Measurements from ENCODE around the gene PIM3. TPM values are rescaled to one million over a fixed set of nuclear protein-coding genes. Genes with fewer than 3 reads are reported as not detected.
A peak's percentile ranks its signal among the peaks of the same experiment; 100 is the strongest.

The PIM3 gene
- total and polyA plus RNA-seq, 2 of the 8 experiments (the other 6 are each of a cell fraction or from before 2014, with no cell fraction given) = 22.6 to 30.0 TPM

DNA sequence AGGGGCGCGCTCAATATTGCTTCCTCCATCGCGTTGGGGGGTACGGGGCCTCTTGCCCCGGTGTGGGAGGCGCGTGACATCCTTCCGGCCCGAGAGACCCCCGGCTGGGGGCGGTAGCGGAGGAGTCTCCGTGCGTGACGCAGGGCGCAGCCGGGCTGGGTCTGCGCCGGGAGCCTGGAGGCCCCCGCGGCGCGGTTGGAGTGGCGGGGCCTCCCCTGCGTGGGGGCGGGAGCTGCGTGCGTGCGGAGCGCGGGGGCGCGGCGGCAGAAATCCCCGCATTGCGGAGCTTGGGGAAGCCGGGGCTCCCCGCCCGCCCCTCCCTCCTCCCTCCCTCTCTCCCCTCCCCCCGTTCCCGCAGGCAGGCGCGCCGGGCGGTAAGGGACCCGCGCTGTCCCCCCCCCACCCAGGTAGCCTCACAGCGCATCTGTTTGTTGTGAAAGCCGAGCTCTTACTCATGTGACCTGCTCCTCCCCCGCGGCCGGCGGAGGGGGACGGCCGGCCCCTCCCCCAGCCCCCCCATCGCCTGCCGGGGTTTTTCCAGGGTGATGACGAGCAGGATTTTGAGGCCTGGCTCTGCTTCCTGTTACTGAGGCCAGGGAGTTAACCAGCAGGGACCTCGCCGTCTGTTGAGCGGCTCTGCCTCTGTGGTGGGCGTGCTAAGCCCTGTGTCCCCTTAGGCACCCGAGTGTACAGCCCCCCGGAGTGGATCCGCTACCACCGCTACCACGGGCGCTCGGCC lies 1.6 kb downstream of the PIM3 start (continued):
- TF ChIP-seq, protein P1, sequence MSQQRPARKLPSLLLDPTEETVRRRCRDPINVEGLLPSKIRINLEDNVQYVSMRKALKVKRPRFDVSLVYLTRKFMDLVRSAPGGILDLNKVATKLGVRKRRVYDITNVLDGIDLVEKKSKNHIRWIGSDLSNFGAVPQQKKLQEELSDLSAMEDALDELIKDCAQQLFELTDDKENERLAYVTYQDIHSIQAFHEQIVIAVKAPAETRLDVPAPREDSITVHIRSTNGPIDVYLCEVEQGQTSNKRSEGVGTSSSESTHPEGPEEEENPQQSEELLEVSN (IDR thresholded peaks at IDR 0.05) = no peak
- TF ChIP-seq JUND (IDR thresholded peaks at IDR 0.05; ENCODE audit: low read length) = no peak
- no peak for TF ChIP-seq RAD21 (IDR thresholded peaks at IDR 0.05 in 1 of 2, conservative IDR thresholded peaks at IDR 0.05 in 1 of 2; ENCODE audit: low read depth in 2 of 2, low read length in 2 of 2)
- no peak for TF ChIP-seq SIX5 (IDR thresholded peaks at IDR 0.05; ENCODE audit: low read depth, low read length)
- no peak for TF ChIP-seq TBP (IDR thresholded peaks at IDR 0.05; ENCODE audit: low read depth, low read length)
- no peak for TF ChIP-seq ZNF274 (IDR thresholded peaks at IDR 0.05; ENCODE audit: borderline replicate concordance, extremely low read depth, low read length)
- TF ChIP-seq BCL11A (IDR thresholded peaks at IDR 0.05; ENCODE audit: low read depth in 2 of 2, low read length in 2 of 2) = no peak
- TF ChIP-seq FOSL1 (IDR thresholded peaks at IDR 0.05; ENCODE audit: insufficient read depth, low read depth, low read length) = no peak
- no peak for TF ChIP-seq HDAC6 (IDR thresholded peaks at IDR 0.05; ENCODE audit: low read depth, low read length)
- no peak for TF ChIP-seq CHD1 (IDR thresholded peaks at IDR 0.05; ENCODE audit: low read depth, low read length)
- no peak for TF ChIP-seq GABPA (IDR thresholded peaks at IDR 0.05; ENCODE audit: borderline replicate concordance, insufficient read depth, low read length)
- TF ChIP-seq PHF8 (conservative IDR thresholded peaks at IDR 0.05; ENCODE audit: low read depth, low read length) = no peak
- TF ChIP-seq EP300 (IDR thresholded peaks at IDR 0.05; ENCODE audit: borderline replicate concordance in 1 of 2, low read depth in 2 of 2, low read length in 2 of 2) = peak; percentile 23 to 50; a peak in 1 of 3 replicates
- TF ChIP-seq CREB1 (IDR thresholded peaks at IDR 0.05) = peak; percentile 69
- no peak for TF ChIP-seq CBX8 (IDR thresholded peaks at IDR 0.05; ENCODE audit: borderline replicate concordance, low read depth, low read length)
- peak in 1 of 2 experiments; percentile 54; a peak in 2 of 3 replicates for TF ChIP-seq POLR2A (IDR thresholded peaks at IDR 0.05; ENCODE audit: control extremely low read depth in 1 of 2, low read depth in 2 of 2, low read length in 2 of 2)
- TF ChIP-seq SP2 (IDR thresholded peaks at IDR 0.05; ENCODE audit: low read length) = no peak
- TF ChIP-seq, protein P2, sequence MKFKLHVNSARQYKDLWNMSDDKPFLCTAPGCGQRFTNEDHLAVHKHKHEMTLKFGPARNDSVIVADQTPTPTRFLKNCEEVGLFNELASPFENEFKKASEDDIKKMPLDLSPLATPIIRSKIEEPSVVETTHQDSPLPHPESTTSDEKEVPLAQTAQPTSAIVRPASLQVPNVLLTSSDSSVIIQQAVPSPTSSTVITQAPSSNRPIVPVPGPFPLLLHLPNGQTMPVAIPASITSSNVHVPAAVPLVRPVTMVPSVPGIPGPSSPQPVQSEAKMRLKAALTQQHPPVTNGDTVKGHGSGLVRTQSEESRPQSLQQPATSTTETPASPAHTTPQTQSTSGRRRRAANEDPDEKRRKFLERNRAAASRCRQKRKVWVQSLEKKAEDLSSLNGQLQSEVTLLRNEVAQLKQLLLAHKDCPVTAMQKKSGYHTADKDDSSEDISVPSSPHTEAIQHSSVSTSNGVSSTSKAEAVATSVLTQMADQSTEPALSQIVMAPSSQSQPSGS (IDR thresholded peaks at IDR 0.05; ENCODE audit: low read length) = no peak
- TF ChIP-seq CTBP2 (IDR thresholded peaks at IDR 0.05; ENCODE audit: borderline replicate concordance, insufficient read depth, insufficient read length, low read length) = no peak
- TF ChIP-seq CEBPB (IDR thresholded peaks at IDR 0.05; ENCODE audit: low read depth, low read length) = no peak
- no peak for TF ChIP-seq GTF2F1 (IDR thresholded peaks at IDR 0.05; ENCODE audit: borderline replicate concordance, low read depth, low read length)
- TF ChIP-seq BACH1 (IDR thresholded peaks at IDR 0.05; ENCODE audit: low read length) = no peak
- TF ChIP-seq TCF12 (IDR thresholded peaks at IDR 0.05; ENCODE audit: low read depth, low read length) = no peak

Measured in H1 (cell line).